Kidney (tissue), 22 donors: ENCODE results near the gene PHF1. TPM values are rescaled to one million over a fixed set of nuclear protein-coding genes. Genes with fewer than 3 reads are reported as not detected.
"Not testable (repeated sequence)": the region's sequence is repeated elsewhere in the genome, so short reads cannot be mapped to it uniquely, and the experiment has no call there.

Experiments
- DNase-seq, 5 donors: peaks; one replicate each; pipeline ENCODE4 v3.0.0-alpha.2; 2013 to 2020
- FAIRE-seq: peaks from 2 replicates; lab custom pipeline; 2012; peaks lifted over from hg19 to GRCh38; lab: Jason Lieb, UNC
- H3K27ac ChIP-seq, 2 donors: one replicate each; pipeline ENCODE4 v1.7.0; 2013; ENCODE audit warnings: low read depth in 2 of 2, low read length in 2 of 2, inconsistent platforms in 1 of 2
- H3K27me3 ChIP-seq: one replicate; pipeline ENCODE4 v1.7.1; 2013; ENCODE audit warnings: low read length, inconsistent platforms; ENCODE audit not compliant: control insufficient read depth, insufficient read depth
- H3K36me3 ChIP-seq, 3 donors: one replicate each; pipeline versions ENCODE4 v1.7.0 to v1.7.1; 2013; ENCODE audit warnings: low read length in 3 of 3, control low read depth in 1 of 3, inconsistent platforms in 1 of 3; ENCODE audit not compliant: insufficient read depth in 3 of 3, control insufficient read depth in 2 of 3
- H3K4me1 ChIP-seq, 3 donors: one replicate each; pipeline versions ENCODE4 v1.7.0 to v1.7.1; 2013; ENCODE audit warnings: low read length in 3 of 3, inconsistent platforms in 1 of 3, low read depth in 1 of 3; ENCODE audit not compliant: control insufficient read depth in 2 of 3, insufficient read depth in 2 of 3
- H3K4me3 ChIP-seq, 3 donors: one replicate each; pipeline versions ENCODE4 v1.7.0 to v1.8.1; 2013; ENCODE audit warnings: low read length in 3 of 3, control low read depth in 1 of 3, inconsistent platforms in 1 of 3
- H3K9ac ChIP-seq, 3 donors: one replicate each; pipeline versions ENCODE4 v1.7.0 to v1.7.1; 2013; ENCODE audit warnings: low read length in 3 of 3, control low read depth in 1 of 3, inconsistent platforms in 1 of 3
- H3K9me3 ChIP-seq, 3 donors: one replicate each; pipeline versions ENCODE4 v1.7.0 to v1.7.1; 2013; ENCODE audit warnings: low read length in 3 of 3, control low read depth in 1 of 3, inconsistent platforms in 1 of 3; ENCODE audit not compliant: control insufficient read depth in 2 of 3, insufficient read depth in 1 of 3
- CTCF ChIP-seq: IDR thresholded peaks from 3 replicates; pipeline ENCODE4 v1.5.1; 2012; ENCODE audit warnings: mild to moderate bottlenecking, moderate library complexity, borderline replicate concordance; ENCODE audit not compliant: insufficient read depth; ENCODE audit errors: extremely low read depth
- intact Hi-C: fragments of 100-400 bp; cut with DNase I; formaldehyde crosslinking; loops from one replicate; pipeline ENCODE4 v1.11.1; 2022
- long read RNA-seq, 10 donors: library from polyadenylated mRNA in 1 of 10; unstranded in 1 of 10; transcript quantifications; one replicate each; pipeline ENCODE4 v2.0.0 and lab custom pipeline, GENCODE V29; 2021 to 2026
- polyA plus RNA-seq: library from polyadenylated mRNA; stranded (reverse); fragments of 350-450 nt; fragmentation: Illumina TruSeq; extraction: RNeasy Lipid Tissue Mini Kit (QIAGEN cat#74804); gene quantifications from one replicate; pipeline ENCODE4 v1.2.3, GENCODE V29; 2014; ENCODE audit warnings: low read depth, low replicate concordance; ENCODE audit not compliant: insufficient read depth
- total RNA-seq: library from RNA; stranded (reverse); fragmentation: NEBNext Ultra II Directional; extraction: Animal tissue kit (Norgen Biotek cat#: 25700); gene quantifications from one replicate; pipeline ENCODE4 v1.2.1, GENCODE V29; 2021
- donor health status: control.
- donor health status: control.
- donor health status: control.
- donor health status: control.
- donor health status: control.
- donor health status: DM: yes; HTN: yes; CAD: no.
- donor health status: Normal renal cell carcinoma (clear cell type).

PHF1 gene
- total RNA-seq: 63.8 TPM
- 87.6 TPM for polyA plus RNA-seq
- long read RNA-seq, donor 1, partial matches to known transcripts: 287 of 396 reads
- long read RNA-seq, donor 1, other reads (novel, unspliced or antisense): 105 of 396 reads
- long read RNA-seq, donor 2, partial matches to known transcripts: 0 of 5 reads
- long read RNA-seq, donor 2, other reads (novel, unspliced or antisense): 0 of 5 reads
- long read RNA-seq, donor 3, partial matches to known transcripts: 0 of 4 reads
- long read RNA-seq, donor 3, other reads (novel, unspliced or antisense): 0 of 4 reads
- long read RNA-seq, donor 4, partial matches to known transcripts: 0 of 7 reads
- long read RNA-seq, donor 4, other reads (novel, unspliced or antisense): 0 of 7 reads
- long read RNA-seq, donor 5: 0 reads
- long read RNA-seq, donor 6, partial matches to known transcripts: 0 of 4 reads
- long read RNA-seq, donor 6, other reads (novel, unspliced or antisense): 0 of 4 reads
- long read RNA-seq, donor 7, partial matches to known transcripts: 18 of 33 reads
- long read RNA-seq, donor 7, other reads (novel, unspliced or antisense): 10 of 33 reads
- long read RNA-seq, donor 8, partial matches to known transcripts: 0 of 1 reads
- long read RNA-seq, donor 8, other reads (novel, unspliced or antisense): 0 of 1 reads
- long read RNA-seq, donor 9, partial matches to known transcripts: 0 of 1 reads
- long read RNA-seq, donor 9, other reads (novel, unspliced or antisense): 0 of 1 reads
- long read RNA-seq, donor 10, partial matches to known transcripts: 0 of 5 reads
- long read RNA-seq, donor 10, other reads (novel, unspliced or antisense): 0 of 5 reads

- H3K4me1 ChIP-seq: peaks cover 0 to 16% (median 7%) of the 10 kb centered on the region in 3 donors
- no peak for TF ChIP-seq CTCF
- H3K27ac ChIP-seq: peak within 1 kb of the TSS; percentile 93 to 95
Measured at GRCh38 chr6:33410711-33411631, at the start of gene PHF1. PHF1 (plus strand) TSS chr6:33411014; CDS start chr6:33412264, 1,250 bp downstream.

GRCh38 chr6:33363486-33363885, 47.3 kb upstream of the PHF1 start:
- FAIRE-seq, H3K27me3 ChIP-seq, H3K9me3 ChIP-seq, intact Hi-C loops, H3K27ac ChIP-seq, H3K9ac ChIP-seq, H3K4me3 ChIP-seq, H3K4me1 ChIP-seq, DNase-seq, H3K36me3 ChIP-seq: not testable (repeated sequence)

More at GRCh38 chr6:33410711-33411631, at the start of gene PHF1:
- peak within 1 kb of the TSS; percentile 64 to 97 (median 94) for H3K9ac ChIP-seq
- peak within 1 kb of the TSS; percentile 78 to 91 (median 88) for H3K4me3 ChIP-seq
- FAIRE-seq: no peak
- intact Hi-C loops: no loop called here
- H3K36me3 ChIP-seq: peaks cover 0 to 26% (median 22%) of the 10 kb centered on the region in 3 donors
- no peaks in the 10 kb centered on the region for H3K9me3 ChIP-seq
- no peaks in the 10 kb centered on the region for H3K27me3 ChIP-seq
- DNase-seq: peak in 1 of 5 donors; percentile 94

- H3K27me3 ChIP-seq, H3K4me3 ChIP-seq, H3K36me3 ChIP-seq, H3K9ac ChIP-seq, intact Hi-C loops, H3K9me3 ChIP-seq, H3K27ac ChIP-seq, FAIRE-seq, H3K4me1 ChIP-seq: not testable (repeated sequence)
- peak in 4 of 5 donors; percentile 67 to 90 (median 84) for DNase-seq
Measured at GRCh38 chr6:33364475-33365205, 46.2 kb upstream of the PHF1 start.

GRCh38 chr6:33365206-33365971, 45.4 kb upstream of the PHF1 start:
- H3K27me3 ChIP-seq, H3K9me3 ChIP-seq, intact Hi-C loops, FAIRE-seq, H3K4me3 ChIP-seq, H3K36me3 ChIP-seq, H3K9ac ChIP-seq, H3K27ac ChIP-seq, H3K4me1 ChIP-seq, DNase-seq: not testable (repeated sequence)
